ENCODE data around the gene ADD1. TPM values are rescaled to one million over a fixed set of nuclear protein-coding genes. Genes with fewer than 3 reads are reported as not detected.
A peak's percentile ranks its signal among the peaks of the same experiment; 100 is the strongest.

Gene ADD1
- total RNA-seq, 4 donors from 2014 or later: 253 to 402 (median 311) TPM

DNA sequence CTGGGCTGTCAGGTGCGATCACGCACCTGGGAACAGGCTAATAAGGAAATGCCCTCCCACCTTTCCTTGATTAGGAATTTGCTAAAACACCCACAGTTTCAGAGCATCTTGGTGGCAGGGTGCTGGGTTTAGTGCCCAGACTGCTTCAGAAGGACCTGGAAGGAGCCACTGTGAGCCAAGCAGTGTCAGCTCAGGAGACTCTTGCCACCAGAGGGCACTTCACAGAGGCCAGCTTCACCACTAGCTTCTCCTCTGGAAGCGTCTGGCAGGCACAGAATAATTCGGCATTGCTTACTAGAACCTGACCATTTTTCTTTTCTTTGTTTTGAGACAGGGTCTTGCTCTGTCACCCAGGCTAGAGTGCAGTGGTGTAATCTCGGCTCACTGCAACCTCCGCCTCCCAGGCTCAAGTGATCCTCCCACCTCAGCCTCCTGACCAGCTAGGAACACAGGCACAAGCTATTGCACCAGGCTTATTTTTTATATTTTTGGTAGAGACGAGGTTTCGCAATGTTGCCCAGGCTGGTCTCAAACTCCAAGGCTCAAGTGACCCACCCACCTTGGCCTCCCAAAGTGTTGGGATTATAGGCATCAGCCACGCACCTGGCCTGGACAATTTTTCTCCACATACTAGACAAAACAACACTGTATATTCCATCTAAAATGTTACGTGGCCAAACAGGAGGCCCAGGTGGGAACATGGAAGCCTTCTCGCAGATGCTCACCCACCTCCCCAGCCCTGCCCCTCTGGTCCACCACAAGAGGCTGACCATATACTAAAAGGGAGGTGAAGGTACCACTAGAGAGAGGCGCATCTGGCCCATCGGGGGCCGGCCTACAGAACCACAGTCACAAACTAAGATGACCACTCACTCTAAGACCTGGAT lies 105.5 kb downstream of the ADD1 start:
- H3K4me1 ChIP-seq: no peaks in the 10 kb centered on the region
- no peak for TF ChIP-seq EP300 (IDR thresholded peaks at IDR 0.05)
- TF ChIP-seq POLR2AphosphoS5 (IDR thresholded peaks at IDR 0.05): no peak
- TF ChIP-seq, protein P1, sequence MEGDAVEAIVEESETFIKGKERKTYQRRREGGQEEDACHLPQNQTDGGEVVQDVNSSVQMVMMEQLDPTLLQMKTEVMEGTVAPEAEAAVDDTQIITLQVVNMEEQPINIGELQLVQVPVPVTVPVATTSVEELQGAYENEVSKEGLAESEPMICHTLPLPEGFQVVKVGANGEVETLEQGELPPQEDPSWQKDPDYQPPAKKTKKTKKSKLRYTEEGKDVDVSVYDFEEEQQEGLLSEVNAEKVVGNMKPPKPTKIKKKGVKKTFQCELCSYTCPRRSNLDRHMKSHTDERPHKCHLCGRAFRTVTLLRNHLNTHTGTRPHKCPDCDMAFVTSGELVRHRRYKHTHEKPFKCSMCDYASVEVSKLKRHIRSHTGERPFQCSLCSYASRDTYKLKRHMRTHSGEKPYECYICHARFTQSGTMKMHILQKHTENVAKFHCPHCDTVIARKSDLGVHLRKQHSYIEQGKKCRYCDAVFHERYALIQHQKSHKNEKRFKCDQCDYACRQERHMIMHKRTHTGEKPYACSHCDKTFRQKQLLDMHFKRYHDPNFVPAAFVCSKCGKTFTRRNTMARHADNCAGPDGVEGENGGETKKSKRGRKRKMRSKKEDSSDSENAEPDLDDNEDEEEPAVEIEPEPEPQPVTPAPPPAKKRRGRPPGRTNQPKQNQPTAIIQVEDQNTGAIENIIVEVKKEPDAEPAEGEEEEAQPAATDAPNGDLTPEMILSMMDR (IDR thresholded peaks at IDR 0.05): peak in 2 of 3 experiments; percentile 10 to 39
- WGBS: 86% methylated on average over 13 of the region's 14 CpGs
- intact Hi-C loops (cut with DNase I): no loop called here
- H3K36me3 ChIP-seq: peaks cover 79 to 100% (median 100%) of the 10 kb centered on the region in 4 donors
- no peaks in the 10 kb centered on the region for H3K9me3 ChIP-seq
- no peak overlapping the region for H3K27ac ChIP-seq (replicated peaks in 1 of 4)
- no peaks in the 10 kb centered on the region for H3K27me3 ChIP-seq
- DNase-seq (ENCODE audit: extremely low spot score): no peak
- H3K4me3 ChIP-seq: no peak overlapping the region

DNA sequence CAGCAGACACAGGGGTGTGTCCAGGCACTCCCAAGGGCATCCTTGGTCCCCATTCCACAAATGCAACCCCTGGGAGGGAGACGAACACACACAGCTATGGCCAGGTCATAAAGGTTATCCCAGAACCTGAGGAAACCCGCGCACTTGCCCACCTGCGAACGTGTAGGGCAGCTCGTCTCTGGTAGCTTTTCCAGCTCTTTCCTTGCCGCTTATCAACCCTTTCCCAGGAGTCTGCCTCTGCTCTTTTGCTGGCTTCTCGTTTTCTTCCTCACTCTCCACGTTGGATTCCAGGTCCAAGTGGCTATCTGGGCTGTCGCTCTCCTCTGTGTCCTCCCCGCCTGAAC lies 106.1 kb downstream of the ADD1 start:
- intact Hi-C loops (cut with DNase I): no loop called here
- peaks cover 73 to 100% (median 100%) of the 10 kb centered on the region in 4 donors for H3K36me3 ChIP-seq

DNA sequence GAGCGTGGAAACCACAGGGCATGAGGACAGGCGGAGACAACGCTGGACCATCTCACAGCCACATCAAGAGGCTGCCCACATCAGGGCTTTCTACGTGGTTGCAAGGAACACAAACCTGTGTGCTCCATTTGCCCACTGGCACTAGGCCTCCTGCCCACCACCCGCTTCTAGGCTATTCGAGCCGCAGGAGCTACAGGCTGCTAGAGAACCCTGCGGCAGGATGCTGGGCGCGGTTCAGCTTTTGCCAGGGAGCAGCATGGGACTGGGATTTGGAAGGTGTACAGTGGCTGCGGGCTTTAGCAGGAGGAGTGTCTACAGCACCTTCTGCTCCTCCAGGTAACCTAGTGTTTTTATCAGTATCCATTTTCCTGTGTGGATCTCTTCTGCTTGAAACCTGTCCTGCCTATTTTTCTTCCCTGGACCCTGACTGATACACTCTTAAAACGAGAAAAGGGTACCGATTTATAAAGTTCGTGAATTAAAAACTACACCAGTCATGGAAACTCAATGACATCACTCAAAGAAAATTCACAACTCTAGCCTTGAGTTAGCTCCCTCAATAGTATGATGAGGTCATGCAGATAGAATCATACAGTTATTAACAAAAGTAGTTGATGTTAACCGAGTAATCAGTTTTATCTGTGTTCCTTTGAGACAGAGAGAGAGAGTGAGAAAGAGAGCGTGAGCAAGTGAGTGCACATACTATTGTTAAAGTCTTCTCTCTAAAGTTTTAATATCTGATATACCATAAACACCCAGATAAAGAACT lies 106.8 kb downstream of the ADD1 start:
- TF ChIP-seq POLR2AphosphoS5 (IDR thresholded peaks at IDR 0.05): no peak
- TF ChIP-seq, protein P1 (IDR thresholded peaks at IDR 0.05): no peak
- no peak for TF ChIP-seq EP300 (IDR thresholded peaks at IDR 0.05)
- TF ChIP-seq POLR2A (IDR thresholded peaks at IDR 0.05; ENCODE audit: low read depth): no peak
- Histone ChIP-seq H3K36me3 (peaks cover 67 to 100% (median 97%) of the 10 kb centered on the region in 4 donors), H3K4me1 (no peaks in the 10 kb centered on the region), H3K4me3 (no peak overlapping the region), H3K27ac (replicated peaks in 1 of 4) (no peak overlapping the region), H3K27me3 (no peaks in the 10 kb centered on the region), H3K9me3 (no peaks in the 10 kb centered on the region)
- 92% methylated on average over 16 of the region's 16 CpGs for WGBS
- intact Hi-C loops (cut with DNase I): no loop called here
- no peak for DNase-seq (ENCODE audit: extremely low spot score)

More for the DNA sequence above, 106.1 kb downstream of the ADD1 start:
- Histone ChIP-seq H3K4me1 (no peaks in the 10 kb centered on the region), H3K9me3 (no peaks in the 10 kb centered on the region), H3K27me3 (no peaks in the 10 kb centered on the region), H3K4me3 (no peak overlapping the region), H3K27ac (replicated peaks in 1 of 4) (no peak overlapping the region)
- no peak for DNase-seq (ENCODE audit: extremely low spot score)
- TF ChIP-seq, protein P1 (IDR thresholded peaks at IDR 0.05): no peak
- TF ChIP-seq EP300 (IDR thresholded peaks at IDR 0.05) (no peak), POLR2A (IDR thresholded peaks at IDR 0.05; ENCODE audit: low read depth) (no peak), POLR2AphosphoS5 (IDR thresholded peaks at IDR 0.05) (no peak)
- WGBS: 91% methylated on average over 11 of the region's 11 CpGs

DNA sequence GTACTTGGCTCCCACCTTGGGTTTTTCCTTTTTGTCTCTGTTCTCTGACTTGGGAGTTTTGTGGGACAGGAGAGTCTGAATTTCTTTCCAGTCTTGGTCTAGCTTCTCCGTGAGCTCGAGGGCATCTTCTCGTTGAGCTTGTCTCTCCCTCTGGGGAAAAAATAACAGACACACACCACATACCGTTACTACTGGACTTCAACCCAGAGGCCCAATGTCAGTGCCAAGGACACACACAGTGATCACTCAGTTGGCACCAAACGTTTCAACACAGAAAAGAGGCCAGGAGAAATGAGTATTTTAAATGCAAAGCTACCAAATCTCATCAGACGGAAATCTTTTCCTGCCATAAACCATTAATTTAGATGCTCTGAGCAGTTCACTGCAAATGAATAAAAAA lies 109.9 kb downstream of the ADD1 start:
- H3K9me3 ChIP-seq: no peaks in the 10 kb centered on the region
- no peak overlapping the region for H3K4me3 ChIP-seq
- H3K27ac ChIP-seq (replicated peaks in 1 of 4): no peak overlapping the region
- no peaks in the 10 kb centered on the region for H3K27me3 ChIP-seq
- intact Hi-C loops (cut with DNase I): no loop called here
- no peak for DNase-seq (ENCODE audit: extremely low spot score)
- WGBS: 62% methylated on average over 6 of the region's 6 CpGs
- peaks cover 49 to 100% (median 89%) of the 10 kb centered on the region in 4 donors for H3K36me3 ChIP-seq
- H3K4me1 ChIP-seq: peaks cover 0 to 6% (median 4%) of the 10 kb centered on the region in 4 donors
- no peak for TF ChIP-seq POLR2AphosphoS5 (IDR thresholded peaks at IDR 0.05)
- no peak for TF ChIP-seq POLR2A (IDR thresholded peaks at IDR 0.05; ENCODE audit: low read depth)
- no peak for TF ChIP-seq EP300 (IDR thresholded peaks at IDR 0.05)
